ENCODE measurements around the gene PLXND1. TPM values are rescaled to one million over a fixed set of nuclear protein-coding genes. Genes with fewer than 3 reads are reported as not detected.

PLXND1 gene
- total RNA-seq, 1 donor from 2014 or later = 233 TPM

DNA sequence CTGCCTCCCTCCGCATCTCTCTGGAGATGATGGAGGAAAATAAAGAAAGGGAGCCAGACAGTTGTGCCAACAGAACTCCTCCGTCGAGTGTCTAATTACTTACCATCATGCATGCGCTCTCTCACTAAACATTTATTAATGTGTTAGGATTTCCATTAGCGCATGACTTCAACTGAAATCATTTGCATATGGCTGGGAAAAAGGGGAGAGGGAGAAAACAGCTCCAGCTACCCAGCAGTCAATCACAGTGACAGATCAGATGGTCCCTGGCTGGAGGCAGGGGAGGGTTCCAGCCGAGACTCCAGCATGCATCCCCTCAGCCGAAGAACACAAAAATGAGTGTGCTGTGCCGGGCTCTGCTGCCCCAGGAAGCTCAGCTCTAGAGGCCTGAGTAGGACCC is 84.9 kb downstream of the PLXND1 start:
- Histone ChIP-seq H3K36me3 (peaks cover 15% of the 10 kb centered on the region), H3K27me3 (ENCODE audit: low read depth) (no peaks in the 10 kb centered on the region), H3K4me3 (no peak overlapping the region), H3K4me1 (no peaks in the 10 kb centered on the region), H3K27ac (no peak overlapping the region), H3K9me3 (no peaks in the 10 kb centered on the region)
- DNase-seq (no peak), ATAC-seq (no peak)
- TF ChIP-seq, protein P1, sequence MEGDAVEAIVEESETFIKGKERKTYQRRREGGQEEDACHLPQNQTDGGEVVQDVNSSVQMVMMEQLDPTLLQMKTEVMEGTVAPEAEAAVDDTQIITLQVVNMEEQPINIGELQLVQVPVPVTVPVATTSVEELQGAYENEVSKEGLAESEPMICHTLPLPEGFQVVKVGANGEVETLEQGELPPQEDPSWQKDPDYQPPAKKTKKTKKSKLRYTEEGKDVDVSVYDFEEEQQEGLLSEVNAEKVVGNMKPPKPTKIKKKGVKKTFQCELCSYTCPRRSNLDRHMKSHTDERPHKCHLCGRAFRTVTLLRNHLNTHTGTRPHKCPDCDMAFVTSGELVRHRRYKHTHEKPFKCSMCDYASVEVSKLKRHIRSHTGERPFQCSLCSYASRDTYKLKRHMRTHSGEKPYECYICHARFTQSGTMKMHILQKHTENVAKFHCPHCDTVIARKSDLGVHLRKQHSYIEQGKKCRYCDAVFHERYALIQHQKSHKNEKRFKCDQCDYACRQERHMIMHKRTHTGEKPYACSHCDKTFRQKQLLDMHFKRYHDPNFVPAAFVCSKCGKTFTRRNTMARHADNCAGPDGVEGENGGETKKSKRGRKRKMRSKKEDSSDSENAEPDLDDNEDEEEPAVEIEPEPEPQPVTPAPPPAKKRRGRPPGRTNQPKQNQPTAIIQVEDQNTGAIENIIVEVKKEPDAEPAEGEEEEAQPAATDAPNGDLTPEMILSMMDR (IDR thresholded peaks at IDR 0.05) = no peak
- intact Hi-C loops (cut with DNase I) = no loop called here

DNA sequence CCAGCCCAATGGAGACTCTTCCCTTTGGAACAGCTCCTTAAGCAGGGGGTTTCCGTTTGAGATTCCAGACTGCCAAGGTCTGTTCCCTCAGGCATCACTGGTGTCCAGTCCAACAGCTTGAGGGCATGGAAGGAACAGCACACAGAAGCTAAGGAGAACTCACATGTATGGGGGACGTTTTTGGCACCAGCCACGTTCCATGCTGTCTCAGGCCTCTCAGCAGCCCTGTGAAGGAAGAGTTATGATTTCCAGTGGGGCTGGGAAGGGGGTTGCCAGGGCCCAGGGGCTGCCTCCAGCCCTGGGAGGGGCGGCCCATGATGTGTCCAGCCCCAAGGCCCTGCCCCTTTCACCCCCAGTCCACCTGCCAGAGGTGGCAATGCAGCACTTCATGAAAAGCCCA is 85.5 kb downstream of the PLXND1 start:
- TF ChIP-seq, protein P1 (IDR thresholded peaks at IDR 0.05) = no peak
- Histone ChIP-seq H3K4me3 (no peak overlapping the region), H3K36me3 (peaks cover 15% of the 10 kb centered on the region), H3K9me3 (no peaks in the 10 kb centered on the region), H3K4me1 (no peaks in the 10 kb centered on the region), H3K27ac (no peak overlapping the region), H3K27me3 (ENCODE audit: low read depth) (no peaks in the 10 kb centered on the region)
- DNase-seq = no peak
- intact Hi-C loops (cut with DNase I) = no loop called here
- ATAC-seq = no peak

DNA sequence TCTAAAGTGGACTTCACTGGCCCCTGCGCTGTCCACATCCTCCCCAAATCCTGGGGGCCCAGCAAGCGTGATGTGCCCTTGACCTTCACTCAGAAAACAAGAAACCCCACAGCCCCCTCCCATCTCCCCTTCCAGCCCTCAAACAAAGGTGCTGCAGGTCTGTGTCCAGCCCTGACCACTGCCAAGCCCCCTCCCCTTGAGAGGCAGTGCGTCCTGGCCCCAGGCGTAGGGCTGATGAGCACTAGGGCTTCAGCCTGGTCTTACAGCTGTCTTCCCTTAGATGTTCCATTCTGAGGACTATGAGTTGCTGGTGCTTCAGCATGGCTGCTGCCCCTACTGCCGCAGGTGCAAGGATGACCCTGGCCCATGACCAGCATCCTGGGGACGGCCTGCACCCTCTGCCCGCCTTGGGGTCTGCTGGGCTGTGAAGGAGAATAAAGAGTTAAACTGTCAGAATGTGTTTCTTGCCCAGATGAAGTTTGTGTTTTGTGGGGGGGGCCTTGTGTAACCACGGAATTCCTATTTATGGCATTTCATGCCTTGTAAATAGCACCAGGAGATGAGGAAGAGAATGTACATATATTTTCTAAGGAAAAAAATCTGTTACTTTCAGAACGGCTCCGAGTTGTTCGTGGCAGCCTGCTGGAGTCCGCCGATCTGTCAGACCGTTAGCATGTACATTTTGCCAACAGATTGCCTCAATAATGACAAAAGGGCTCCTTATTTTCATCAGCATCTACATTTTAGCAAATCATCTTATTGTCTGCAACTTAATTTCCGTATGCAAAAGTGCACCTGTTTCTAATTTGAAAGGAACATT is 86.4 kb downstream of the PLXND1 start:
- Histone ChIP-seq H3K4me1 (no peaks in the 10 kb centered on the region), H3K4me3 (no peak overlapping the region), H3K27ac (no peak overlapping the region), H3K27me3 (ENCODE audit: low read depth) (no peaks in the 10 kb centered on the region), H3K9me3 (no peaks in the 10 kb centered on the region), H3K36me3 (peaks cover 15% of the 10 kb centered on the region)
- intact Hi-C loops (cut with DNase I) = no loop called here
- DNase-seq = no peak
- ATAC-seq = no peak
- TF ChIP-seq, protein P1 (IDR thresholded peaks at IDR 0.05) = no peak

DNA sequence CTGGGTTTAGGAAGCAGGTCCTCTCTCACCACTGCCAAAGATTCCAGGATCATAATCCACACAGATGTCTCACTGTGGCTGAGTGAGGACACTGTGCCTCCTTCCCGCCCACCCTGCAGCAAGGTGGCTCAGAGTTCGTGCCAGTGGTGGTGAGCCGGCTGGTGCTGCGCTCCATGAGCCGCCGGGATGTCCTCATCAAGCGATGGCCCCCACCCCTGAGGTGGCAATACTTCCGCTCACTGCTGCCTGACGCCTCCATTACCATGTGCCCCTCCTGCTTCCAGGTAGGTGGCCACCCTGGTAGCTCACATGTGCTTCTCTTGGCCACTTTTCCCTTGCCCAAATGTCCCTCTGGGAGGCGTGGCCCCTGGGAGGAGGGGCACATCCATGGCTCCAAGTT is 87.0 kb downstream of the PLXND1 start:
- H3K4me3 ChIP-seq = no peak overlapping the region
- H3K27ac ChIP-seq = no peak overlapping the region
- no peaks in the 10 kb centered on the region for H3K9me3 ChIP-seq
- no peaks in the 10 kb centered on the region for H3K4me1 ChIP-seq
- intact Hi-C loops (cut with DNase I) = no loop called here
- TF ChIP-seq, protein P1 (IDR thresholded peaks at IDR 0.05) = no peak
- ATAC-seq (no peak), DNase-seq (no peak)
- no peaks in the 10 kb centered on the region for H3K27me3 ChIP-seq (ENCODE audit: low read depth)
- H3K36me3 ChIP-seq = peaks cover 21% of the 10 kb centered on the region

DNA sequence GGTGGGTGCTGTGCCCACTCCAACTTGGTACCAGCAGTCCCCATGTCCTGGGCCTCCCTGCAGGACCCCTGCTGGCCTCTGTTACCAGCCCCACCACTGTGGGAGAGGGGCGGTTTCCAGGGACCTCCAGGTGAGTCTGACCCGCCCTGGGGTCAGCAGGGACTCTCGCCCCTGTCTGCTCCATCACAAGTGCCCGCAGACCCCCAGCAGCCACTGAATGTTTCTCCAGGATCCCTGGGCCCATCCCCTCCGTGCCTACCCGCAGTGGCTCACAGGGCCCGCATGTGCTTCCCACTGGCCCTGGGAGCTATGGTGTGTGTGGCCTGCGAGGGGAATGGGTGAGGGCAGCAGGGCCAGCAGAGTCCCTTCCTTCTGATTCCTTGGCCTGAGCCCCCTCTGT is 87.9 kb downstream of the PLXND1 start:
- H3K9me3 ChIP-seq = no peaks in the 10 kb centered on the region
- TF ChIP-seq, protein P1 (IDR thresholded peaks at IDR 0.05) = no peak
- ATAC-seq = no peak
- H3K36me3 ChIP-seq = peaks cover 30% of the 10 kb centered on the region
- no peak overlapping the region for H3K27ac ChIP-seq
- no peaks in the 10 kb centered on the region for H3K27me3 ChIP-seq (ENCODE audit: low read depth)
- intact Hi-C loops (cut with DNase I) = no loop called here
- no peak overlapping the region for H3K4me3 ChIP-seq
- no peaks in the 10 kb centered on the region for H3K4me1 ChIP-seq
- DNase-seq = no peak

Measured in lower lobe of right lung (tissue), 2 donors.